GM13977 (cell line): ENCODE results near the gene CTCFL.
A peak's percentile ranks its signal among the peaks of the same experiment; 100 is the strongest.

ENCODE experiments used
- DNase-seq: peaks from one replicate; pipeline ENCODE4 v3.0.0; 2012; ENCODE audit warnings: low spot score
- CTCF ChIP-seq: IDR thresholded peaks from 2 replicates; pipeline ENCODE4 v1.5.1; 2012; ENCODE audit warnings: mild to moderate bottlenecking, control low read depth; ENCODE audit not compliant: insufficient read depth; ENCODE audit errors: extremely low read depth, missing control alignments
- in situ Hi-C: fragments of 300-500 bp; cut with MboI; formaldehyde crosslinking; loops from one replicate; pipeline ENCODE4 v1.12.0; 2022; ENCODE audit warnings: low sequenced_read_pairs, low pct_unique_long_range_greater_than_20kb, mixed read lengths, inconsistent platforms; ENCODE audit not compliant: unreplicated experiment

Gene CTCFL

GRCh38 chr20:57527728-57528127 is 2.8 kb upstream of the CTCFL start:
- in situ Hi-C loops: no loop called here
- no peak for DNase-seq

GRCh38 chr20:57526885-57527460 is 2.0 kb upstream of the CTCFL start:
- in situ Hi-C loops: no loop called here

More at GRCh38 chr20:57527728-57528127, 2.8 kb upstream of the CTCFL start:
- TF ChIP-seq CTCF: no peak

GRCh38 chr20:57526087-57526884 is 1.3 kb upstream of the CTCFL start:
- in situ Hi-C loops: no loop called here
- TF ChIP-seq CTCF: peak; percentile 16
- no peak for DNase-seq

More at GRCh38 chr20:57526885-57527460, 2.0 kb upstream of the CTCFL start:
- no peak for TF ChIP-seq CTCF
- no peak for DNase-seq

- TF ChIP-seq CTCF: no peak
- in situ Hi-C loops: no loop called here
- DNase-seq: no peak
Measured at GRCh38 chr20:57525328-57526086, 567 bp upstream of the CTCFL start.

- in situ Hi-C loops: no loop called here
- DNase-seq: no peak
- TF ChIP-seq CTCF: no peak
Measured at GRCh38 chr20:57523782-57524181, 1.2 kb downstream of the CTCFL start.

GRCh38 chr20:57522380-57523140 is 2.4 kb downstream of the CTCFL start:
- no peak for DNase-seq
- in situ Hi-C loops: no loop called here
- no peak for TF ChIP-seq CTCF
